OCI-LY1 (cell line): ENCODE data around the gene PTPRG.

Source experiments
- CTCF ChIP-seq: fragments of 200-600 bp; sonication (generic), shearing (Covaris generic); IDR thresholded peaks from 2 replicates; pipeline ENCODE4 v1.5.1; 2017; ENCODE audit warnings: mild to moderate bottlenecking, antibody characterized with exemption, low read length, moderate library complexity, mixed read lengths
- EZH2 ChIP-seq: fragments of 200-600 bp; sonication (generic), shearing (Covaris generic); IDR thresholded peaks from 2 replicates; pipeline ENCODE4 v1.8.0; 2017; ENCODE audit warnings: borderline replicate concordance, mixed run types, mild to moderate bottlenecking, antibody characterized with exemption, low read length, moderate library complexity, mixed read lengths

- TF ChIP-seq CTCF: no peak
- TF ChIP-seq EZH2: no peak
Measured at GRCh38 chr3:61702453-61702852, 141.1 kb downstream of the PTPRG start.
